ENCODE data around the gene MAN1C1. TPM values are rescaled to one million over a fixed set of nuclear protein-coding genes. Genes with fewer than 3 reads are reported as not detected.

MAN1C1 gene
- total and polyA plus RNA-seq, 10 of the 15 experiments (the other 5 are each of a cell fraction or from before 2014, with no cell fraction given) = 0.12 to 0.56 (median 0.22) TPM; not detected in 3

- H3K4me3 ChIP-seq = no peak overlapping the region
- H3K9me3 ChIP-seq (replicated peaks; ENCODE audit: control insufficient read depth, insufficient read depth, low read length) = no peaks in the 10 kb centered on the region
- ATAC-seq (no peak), FAIRE-seq (no peak), DNase-seq (ENCODE audit: low read depth, low spot score) (no peak)
- H4K20me1 ChIP-seq (ENCODE audit: control insufficient read depth, insufficient read depth) = no peaks in the 10 kb centered on the region
- H2AFZ ChIP-seq (ENCODE audit: control insufficient read depth, low read depth, low read length) = no peak overlapping the region
- ChIA-PET CTCF (no interaction called here), SMC1A (ENCODE audit: uncharacterized antibody, unreplicated experiment) (no interaction called here), POLR2A (no interaction called here), RAD21 (ENCODE audit: unreplicated experiment) (no interaction called here)
- no peak overlapping the region for H3K9ac ChIP-seq (ENCODE audit: control insufficient read depth, insufficient read depth, low read length)
- no peaks in the 10 kb centered on the region for H3K79me2 ChIP-seq (ENCODE audit: control insufficient read depth, insufficient read depth, low read length)
- no peak overlapping the region for H3K4me2 ChIP-seq (ENCODE audit: control insufficient read depth, insufficient read depth)
- no peak overlapping the region for H3K27ac ChIP-seq (ENCODE audit: control insufficient read depth, insufficient read depth)
- in situ Hi-C loops (cut with MboI) = no loop called here
- H3K27me3 ChIP-seq (replicated peaks in 1 of 2; ENCODE audit: control insufficient read depth in 2 of 2, insufficient read depth in 2 of 2, low read length in 1 of 2) = peaks cover 2 to 5% of the 10 kb centered on the region in 2 experiments; a peak in 1 of 4 replicates
- intact Hi-C loops (cut with micrococcal nuclease; ENCODE audit: unreplicated experiment) = no loop called here
- peaks cover 6% of the 10 kb centered on the region for H3K4me1 ChIP-seq (ENCODE audit: control insufficient read depth, insufficient read depth, low read length)
- no peaks in the 10 kb centered on the region for H3K36me3 ChIP-seq (ENCODE audit: control insufficient read depth in 2 of 2, insufficient read depth in 2 of 2, low read length in 1 of 2)
- BruUV-seq (replicated peaks) = no TSS peak
- no peak for TF ChIP-seq ZNF217 (IDR thresholded peaks at IDR 0.05)
- no peak for TF ChIP-seq CTCF (IDR thresholded peaks at IDR 0.05 in 2 of 3, conservative IDR thresholded peaks at IDR 0.05 in 1 of 3; ENCODE audit: control insufficient read depth in 2 of 3, extremely low read depth in 1 of 3, insufficient read depth in 1 of 3, low read depth in 3 of 3, low read length in 3 of 3)
- TF ChIP-seq SREBF1 (IDR thresholded peaks at IDR 0.05; ENCODE audit: low read length) = no peak
- TF ChIP-seq TCF12 (IDR thresholded peaks at IDR 0.05; ENCODE audit: low read depth, low read length) = no peak
- TF ChIP-seq GABPA (IDR thresholded peaks at IDR 0.05; ENCODE audit: low read depth) = no peak
- TF ChIP-seq EZH2 (IDR thresholded peaks at IDR 0.05; ENCODE audit: borderline replicate concordance, control insufficient read depth, low read depth, low read length) = no peak
- TF ChIP-seq ZNF207 (IDR thresholded peaks at IDR 0.05; ENCODE audit: borderline replicate concordance) = no peak
- TF ChIP-seq NR2C2 (IDR thresholded peaks at IDR 0.05; ENCODE audit: borderline replicate concordance, control insufficient read depth, insufficient read length, low read depth) = no peak
- TF ChIP-seq EP300 (IDR thresholded peaks at IDR 0.05; ENCODE audit: borderline replicate concordance in 1 of 2, control insufficient read depth in 1 of 2, low read depth in 2 of 2, low read length in 2 of 2) = no peak
- TF ChIP-seq NKRF (conservative IDR thresholded peaks at IDR 0.05) = no peak
- TF ChIP-seq POLR2A (IDR thresholded peaks at IDR 0.05; ENCODE audit: low read depth, low read length) = no peak
- no peak for TF ChIP-seq CREB1 (IDR thresholded peaks at IDR 0.05; ENCODE audit: low read depth)
- no peak for TF ChIP-seq RB1 (IDR thresholded peaks at IDR 0.05; ENCODE audit: borderline replicate concordance)
- no peak for TF ChIP-seq EED (IDR thresholded peaks at IDR 0.05; ENCODE audit: low read depth)
- TF ChIP-seq WRNIP1 (IDR thresholded peaks at IDR 0.05; ENCODE audit: borderline replicate concordance, low read depth, low read length) = no peak
- no peak for TF ChIP-seq CUX1 (IDR thresholded peaks at IDR 0.05; ENCODE audit: insufficient replicate concordance, low read depth, low read length)
- no peak for TF ChIP-seq GATAD2B (conservative IDR thresholded peaks at IDR 0.05; ENCODE audit: low read depth)
- no peak for TF ChIP-seq NFYA (IDR thresholded peaks at IDR 0.05; ENCODE audit: borderline replicate concordance, low read depth, low read length)
Measured at GRCh38 chr1:25767437-25767770, 150.8 kb downstream of the MAN1C1 start.

Measured in GM12878 (cell line).